ENCODE data around the gene COA1. TPM values are rescaled to one million over a fixed set of nuclear protein-coding genes. Genes with fewer than 3 reads are reported as not detected.

COA1 gene
- total RNA-seq, 1 donor from 2014 or later = 88.6 TPM

DNA sequence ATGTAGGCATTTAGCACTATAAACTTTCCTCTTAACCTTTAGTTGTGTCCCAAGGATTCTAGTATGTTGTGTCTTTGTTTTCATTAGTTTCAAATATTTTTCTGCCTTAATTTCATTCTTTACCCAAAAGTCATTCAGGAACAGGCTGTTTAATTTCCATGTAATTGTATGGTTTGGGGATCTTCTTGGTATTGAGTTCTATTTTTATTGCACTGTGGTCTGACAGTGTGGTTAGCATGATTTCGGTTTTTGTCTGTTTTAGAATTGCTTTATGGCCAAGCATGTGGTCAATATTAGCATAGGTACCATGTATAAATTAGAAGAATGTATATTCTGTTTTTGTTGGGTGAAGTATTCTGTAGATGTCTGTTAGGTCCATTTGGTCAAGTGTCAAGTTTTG, 26.3 kb downstream of the COA1 start:
- Mint-ChIP-seq H3K27ac (no peak overlapping the region), H3K27me3 (ENCODE audit: insufficient read depth) (no peaks in the 10 kb centered on the region), H3K36me3 (ENCODE audit: low read depth) (peaks cover 33% of the 10 kb centered on the region), H3K4me3 (no peak overlapping the region), H3K9me3 (peaks cover 13% of the 10 kb centered on the region), H3K4me1 (ENCODE audit: low read depth) (peaks cover 67% of the 10 kb centered on the region)
- DNase-seq (ENCODE audit: low spot score) = no peak
- intact Hi-C loops (cut with micrococcal nuclease) = no loop called here

DNA sequence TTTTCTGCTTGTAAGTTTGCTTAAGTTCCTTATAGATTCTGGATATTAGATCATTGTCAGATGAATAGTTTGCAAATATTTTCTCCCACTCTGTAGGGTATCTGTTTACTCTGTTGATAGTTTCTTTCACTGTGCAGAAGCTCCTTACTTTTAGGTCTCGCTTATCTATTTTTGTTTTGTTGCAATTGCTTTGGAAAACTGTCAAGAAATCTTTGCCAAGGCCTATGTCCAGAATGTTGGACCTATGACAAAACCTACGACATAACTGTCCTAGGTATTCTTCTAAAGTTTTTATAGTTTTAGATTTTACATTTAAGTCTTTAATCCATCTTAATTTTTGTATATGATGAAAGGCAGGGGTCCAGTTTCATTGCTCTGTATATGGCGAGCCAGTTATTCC, 27.4 kb downstream of the COA1 start:
- no peak for DNase-seq (ENCODE audit: low spot score)
- Mint-ChIP-seq H3K4me3 (no peak overlapping the region), H3K27ac (no peak overlapping the region), H3K36me3 (ENCODE audit: low read depth) (peaks cover 28% of the 10 kb centered on the region), H3K27me3 (ENCODE audit: insufficient read depth) (no peaks in the 10 kb centered on the region), H3K9me3 (peaks cover 13% of the 10 kb centered on the region), H3K4me1 (ENCODE audit: low read depth) (peaks cover 73% of the 10 kb centered on the region)
- intact Hi-C loops (cut with micrococcal nuclease) = loop anchor here (2.0 kb wide), 2 partner anchors 43 to 79 kb away; no protein-coding TSS in a partner anchor

DNA sequence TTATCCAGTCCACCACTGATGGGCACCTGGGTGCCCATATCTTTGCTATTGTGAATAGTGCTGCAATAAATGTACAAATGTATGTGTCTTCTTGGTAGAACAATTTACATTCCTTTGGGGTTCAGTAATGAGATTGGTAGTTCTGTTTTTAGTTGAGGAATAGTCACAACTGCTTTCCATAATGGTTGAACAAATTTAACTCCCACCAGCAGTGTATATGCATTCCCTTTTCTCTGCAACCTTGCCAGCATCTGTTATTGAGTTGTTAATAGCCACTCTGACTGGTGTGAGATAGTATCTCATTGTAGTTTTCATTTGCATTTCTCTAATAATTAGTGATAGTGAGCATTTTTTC, 27.8 kb downstream of the COA1 start:
- Mint-ChIP-seq H3K9me3 (peaks cover 13% of the 10 kb centered on the region), H3K27me3 (ENCODE audit: insufficient read depth) (no peaks in the 10 kb centered on the region), H3K36me3 (ENCODE audit: low read depth) (peaks cover 27% of the 10 kb centered on the region), H3K4me1 (ENCODE audit: low read depth) (peaks cover 73% of the 10 kb centered on the region), H3K27ac (no peak overlapping the region), H3K4me3 (no peak overlapping the region)
- DNase-seq (ENCODE audit: low spot score) = no peak
- intact Hi-C loops (cut with micrococcal nuclease) = loop anchor here (2.0 kb wide), 2 partner anchors 43 to 79 kb away; no protein-coding TSS in a partner anchor

DNA sequence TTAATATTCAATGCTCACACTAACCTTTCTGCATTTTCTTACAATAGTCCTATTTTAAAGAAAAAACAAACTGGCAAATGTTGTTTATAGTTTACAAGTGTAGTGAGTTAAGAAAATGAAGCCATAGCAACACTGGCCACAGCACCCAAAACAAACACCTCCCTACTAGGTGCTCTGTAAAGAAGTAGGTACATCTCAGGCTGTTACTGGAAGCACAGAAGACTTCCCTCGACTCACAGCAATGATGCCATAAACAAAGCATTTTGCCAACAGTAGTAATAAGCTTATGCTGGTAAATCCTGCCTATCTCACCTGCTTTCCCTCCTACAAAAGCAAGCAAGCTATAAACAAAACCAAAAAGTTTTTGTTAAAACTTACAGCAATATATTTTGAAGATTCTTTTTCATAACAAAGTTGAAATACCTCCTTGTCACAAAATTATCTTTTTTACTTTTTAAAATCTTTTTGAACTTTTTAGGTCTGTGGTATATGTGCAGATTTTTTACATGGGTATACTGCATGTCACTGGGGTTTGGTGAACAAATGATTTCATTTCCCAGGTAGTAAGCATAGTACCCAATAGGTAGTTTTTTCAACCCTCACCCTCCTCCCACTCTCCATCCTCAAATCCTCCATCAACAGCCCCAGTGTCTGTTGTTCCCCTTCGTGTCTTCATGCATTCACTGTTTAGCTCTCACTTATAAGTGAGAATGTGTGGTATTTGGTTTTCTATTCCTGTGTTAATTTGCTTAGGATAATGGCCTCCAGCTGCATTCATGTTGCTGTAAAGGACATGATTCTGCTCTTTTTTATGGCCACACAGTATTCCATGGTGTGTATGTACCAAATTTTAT, 28.4 kb downstream of the COA1 start:
- peaks cover 26% of the 10 kb centered on the region for H3K36me3 Mint-ChIP-seq (ENCODE audit: low read depth)
- H3K27ac Mint-ChIP-seq = no peak overlapping the region
- peaks cover 72% of the 10 kb centered on the region for H3K4me1 Mint-ChIP-seq (ENCODE audit: low read depth)
- no peak for DNase-seq (ENCODE audit: low spot score)
- peaks cover 13% of the 10 kb centered on the region for H3K9me3 Mint-ChIP-seq
- intact Hi-C loops (cut with micrococcal nuclease) = loop anchor here (1.0 to 2.0 kb wide), 6 partner anchors 20 to 138 kb away; no protein-coding TSS in a partner anchor
- H3K27me3 Mint-ChIP-seq (ENCODE audit: insufficient read depth) = no peaks in the 10 kb centered on the region
- H3K4me3 Mint-ChIP-seq = no peak overlapping the region

DNA sequence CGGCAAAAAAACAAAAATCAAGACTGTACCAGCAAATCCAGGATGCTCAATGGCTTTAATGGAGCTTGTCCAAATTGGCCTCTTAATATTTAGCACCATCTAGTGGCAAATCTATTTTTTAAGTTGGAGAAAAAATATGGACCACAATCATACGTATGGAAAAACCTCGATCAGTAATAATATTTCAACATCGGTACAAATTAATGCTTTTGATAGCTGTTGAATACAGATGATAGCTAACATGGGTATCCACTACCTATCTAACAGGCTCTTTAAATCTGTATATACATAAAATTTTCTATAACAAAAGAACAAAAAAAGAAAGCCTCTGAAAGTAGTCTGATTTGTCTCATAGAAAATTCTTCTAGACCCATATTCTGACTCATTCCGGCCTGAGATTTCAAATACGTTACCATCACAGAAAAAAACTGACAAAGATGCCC, 29.2 kb downstream of the COA1 start:
- Mint-ChIP-seq H3K27me3 (ENCODE audit: insufficient read depth) (no peaks in the 10 kb centered on the region), H3K27ac (no peak overlapping the region), H3K4me1 (ENCODE audit: low read depth) (peaks cover 65% of the 10 kb centered on the region), H3K9me3 (peaks cover 13% of the 10 kb centered on the region), H3K36me3 (ENCODE audit: low read depth) (peaks cover 20% of the 10 kb centered on the region), H3K4me3 (no peak overlapping the region)
- intact Hi-C loops (cut with micrococcal nuclease) = loop anchor here (1.0 to 2.0 kb wide), 6 partner anchors 21 to 139 kb away; no protein-coding TSS in a partner anchor
- DNase-seq (ENCODE audit: low spot score) = no peak

DNA sequence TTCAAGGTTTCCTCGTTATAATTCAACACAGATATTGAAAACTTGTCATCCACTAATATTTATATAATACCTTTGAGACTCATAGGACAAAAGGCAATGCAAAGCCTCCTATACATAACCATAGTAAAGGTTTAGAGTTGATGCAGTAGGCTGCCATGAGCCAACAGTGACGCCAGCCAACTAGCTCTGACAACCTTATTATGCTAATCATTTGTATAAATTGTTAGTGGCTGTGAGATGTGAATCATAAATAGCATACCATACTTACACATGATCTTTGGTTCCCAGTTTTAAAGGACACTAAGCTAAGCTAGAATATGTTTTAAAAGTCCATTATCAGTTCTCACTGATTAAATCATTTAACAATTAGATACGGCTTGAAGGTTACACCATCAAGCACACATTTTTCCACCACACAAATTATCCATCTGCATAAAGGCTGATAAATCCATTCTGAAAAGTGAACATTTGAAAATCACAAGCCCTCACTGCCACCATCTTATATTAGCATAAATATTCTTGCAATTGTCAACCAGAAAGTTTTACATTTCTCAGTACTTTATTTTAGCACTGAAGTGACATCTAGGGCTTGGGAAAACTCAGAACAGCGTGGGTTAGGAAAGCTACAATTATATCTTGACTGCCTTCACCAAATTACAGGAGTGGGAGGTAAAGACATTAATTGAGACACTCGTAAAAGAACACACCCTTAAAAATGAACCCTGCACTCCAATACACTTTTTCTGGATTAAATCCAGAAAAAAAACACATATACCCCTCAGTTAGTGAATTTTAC, 30.7 kb downstream of the COA1 start:
- H3K9me3 Mint-ChIP-seq = peaks cover 2% of the 10 kb centered on the region
- no peak for DNase-seq (ENCODE audit: low spot score)
- H3K36me3 Mint-ChIP-seq (ENCODE audit: low read depth) = peaks cover 7% of the 10 kb centered on the region
- H3K4me1 Mint-ChIP-seq (ENCODE audit: low read depth) = peaks cover 50% of the 10 kb centered on the region
- H3K4me3 Mint-ChIP-seq = no peak overlapping the region
- no peaks in the 10 kb centered on the region for H3K27me3 Mint-ChIP-seq (ENCODE audit: insufficient read depth)
- H3K27ac Mint-ChIP-seq = no peak overlapping the region
- intact Hi-C loops (cut with micrococcal nuclease) = loop anchor here (2.0 kb wide), 1 partner anchor 14 kb away; no protein-coding TSS in a partner anchor

DNA sequence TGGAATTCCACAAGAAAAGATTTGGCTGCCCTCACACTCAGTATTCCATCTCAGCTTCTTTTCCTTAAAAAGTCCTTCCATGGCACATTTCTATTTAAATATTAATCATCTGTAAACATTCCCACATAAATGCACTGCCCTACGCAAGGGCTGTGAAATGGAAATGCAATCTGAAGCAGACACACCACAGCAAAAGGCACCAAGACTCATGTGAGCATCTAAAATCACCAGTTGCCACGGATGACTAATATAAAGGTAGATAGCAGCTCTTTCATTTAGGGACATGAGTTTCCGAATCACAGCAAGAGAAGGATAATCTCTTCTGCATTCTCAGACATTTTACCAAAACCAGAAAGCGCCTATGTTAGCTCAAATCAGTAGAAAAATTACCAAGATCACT, 31.6 kb downstream of the COA1 start:
- H3K27me3 Mint-ChIP-seq (ENCODE audit: insufficient read depth) = no peaks in the 10 kb centered on the region
- intact Hi-C loops (cut with micrococcal nuclease) = loop anchor here (2.0 kb wide), 1 partner anchor 13 kb away; no protein-coding TSS in a partner anchor
- peaks cover under 1% of the 10 kb centered on the region for H3K36me3 Mint-ChIP-seq (ENCODE audit: low read depth)
- no peak overlapping the region for H3K4me3 Mint-ChIP-seq
- peaks cover 41% of the 10 kb centered on the region for H3K4me1 Mint-ChIP-seq (ENCODE audit: low read depth)
- no peaks in the 10 kb centered on the region for H3K9me3 Mint-ChIP-seq
- no peak overlapping the region for H3K27ac Mint-ChIP-seq
- DNase-seq (ENCODE audit: low spot score) = no peak

DNA sequence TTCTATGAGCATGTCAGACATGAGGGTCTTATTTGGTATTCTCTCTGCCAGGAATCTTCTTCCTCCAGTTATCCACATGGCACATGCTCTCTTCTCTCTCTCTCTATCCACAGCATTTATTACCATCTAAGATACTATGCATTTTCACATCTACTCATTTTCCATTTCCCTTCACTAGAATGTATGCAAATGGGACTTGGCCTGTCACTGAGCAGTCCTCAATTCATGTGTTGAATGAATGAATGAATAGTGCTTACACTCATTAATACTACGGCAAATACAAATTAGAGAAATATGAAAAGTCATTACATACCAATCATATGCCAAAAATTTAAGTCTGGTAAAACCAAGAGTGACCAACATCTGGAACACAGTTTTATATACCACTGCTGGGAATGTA, 34.0 kb downstream of the COA1 start:
- H3K36me3 Mint-ChIP-seq (ENCODE audit: low read depth) = no peaks in the 10 kb centered on the region
- intact Hi-C loops (cut with micrococcal nuclease) = no loop called here
- H3K27me3 Mint-ChIP-seq (ENCODE audit: insufficient read depth) = no peaks in the 10 kb centered on the region
- DNase-seq (ENCODE audit: low spot score) = no peak
- no peak overlapping the region for H3K4me3 Mint-ChIP-seq
- no peaks in the 10 kb centered on the region for H3K9me3 Mint-ChIP-seq
- H3K4me1 Mint-ChIP-seq (ENCODE audit: low read depth) = peaks cover 35% of the 10 kb centered on the region
- no peak overlapping the region for H3K27ac Mint-ChIP-seq

DNA sequence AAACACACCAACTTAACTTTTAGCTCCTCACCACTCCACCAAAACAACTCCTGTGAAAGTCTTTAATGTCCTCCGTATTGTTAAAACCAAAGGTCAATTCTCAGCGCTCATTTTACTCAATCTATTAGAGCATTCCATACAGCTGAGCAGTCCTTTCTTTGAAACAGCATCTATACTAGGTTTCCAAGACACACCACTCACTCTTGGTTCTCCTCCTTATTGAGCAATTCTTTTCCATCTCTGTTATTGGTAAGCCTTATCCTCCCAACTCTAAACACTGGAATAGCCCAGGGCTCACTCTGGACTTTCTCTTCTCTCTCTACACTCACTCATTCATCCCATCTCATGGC, 34.9 kb downstream of the COA1 start:
- no peak for DNase-seq (ENCODE audit: low spot score)
- intact Hi-C loops (cut with micrococcal nuclease) = no loop called here
- H3K9me3 Mint-ChIP-seq = no peaks in the 10 kb centered on the region
- peaks cover 4% of the 10 kb centered on the region for H3K36me3 Mint-ChIP-seq (ENCODE audit: low read depth)
- H3K4me1 Mint-ChIP-seq (ENCODE audit: low read depth) = peaks cover 30% of the 10 kb centered on the region
- no peak overlapping the region for H3K4me3 Mint-ChIP-seq
- no peaks in the 10 kb centered on the region for H3K27me3 Mint-ChIP-seq (ENCODE audit: insufficient read depth)
- no peak overlapping the region for H3K27ac Mint-ChIP-seq

DNA sequence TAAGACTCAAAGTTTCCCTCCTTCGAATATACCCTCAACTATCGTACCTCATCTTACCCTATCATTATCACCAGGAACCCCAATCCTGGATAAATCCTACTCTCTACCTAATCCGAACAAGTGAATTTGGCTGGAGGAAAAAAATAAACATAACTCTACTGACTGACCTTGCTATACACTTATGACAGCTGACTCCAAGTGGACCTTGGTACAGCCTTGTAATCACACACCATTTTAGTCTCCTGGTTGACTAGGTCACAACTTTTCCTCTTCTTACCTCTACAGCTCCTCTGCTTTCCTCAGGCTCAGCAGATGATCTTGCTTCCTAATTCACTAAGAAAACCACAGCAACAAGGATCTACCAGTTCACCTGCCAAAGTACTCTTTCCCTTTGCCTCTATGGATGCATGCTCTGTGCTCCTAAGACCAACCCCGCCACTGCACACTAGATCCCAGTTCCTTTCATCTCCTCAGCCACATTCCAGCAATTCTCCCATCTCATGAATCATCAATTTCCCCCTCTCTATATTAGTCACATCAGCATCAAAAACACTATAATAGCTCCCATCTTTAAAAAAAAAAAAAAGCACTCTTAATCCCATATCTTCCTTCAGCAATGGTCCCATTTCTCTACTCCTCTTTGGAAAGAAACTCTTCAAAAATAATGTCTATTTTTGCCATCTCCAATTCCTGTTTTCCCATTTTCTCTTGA, 35.5 kb downstream of the COA1 start:
- Mint-ChIP-seq H3K4me1 (ENCODE audit: low read depth) (peaks cover 33% of the 10 kb centered on the region), H3K4me3 (no peak overlapping the region), H3K27me3 (ENCODE audit: insufficient read depth) (no peaks in the 10 kb centered on the region), H3K27ac (no peak overlapping the region), H3K9me3 (no peaks in the 10 kb centered on the region), H3K36me3 (ENCODE audit: low read depth) (peaks cover 4% of the 10 kb centered on the region)
- no peak for DNase-seq (ENCODE audit: low spot score)
- intact Hi-C loops (cut with micrococcal nuclease) = no loop called here

DNA sequence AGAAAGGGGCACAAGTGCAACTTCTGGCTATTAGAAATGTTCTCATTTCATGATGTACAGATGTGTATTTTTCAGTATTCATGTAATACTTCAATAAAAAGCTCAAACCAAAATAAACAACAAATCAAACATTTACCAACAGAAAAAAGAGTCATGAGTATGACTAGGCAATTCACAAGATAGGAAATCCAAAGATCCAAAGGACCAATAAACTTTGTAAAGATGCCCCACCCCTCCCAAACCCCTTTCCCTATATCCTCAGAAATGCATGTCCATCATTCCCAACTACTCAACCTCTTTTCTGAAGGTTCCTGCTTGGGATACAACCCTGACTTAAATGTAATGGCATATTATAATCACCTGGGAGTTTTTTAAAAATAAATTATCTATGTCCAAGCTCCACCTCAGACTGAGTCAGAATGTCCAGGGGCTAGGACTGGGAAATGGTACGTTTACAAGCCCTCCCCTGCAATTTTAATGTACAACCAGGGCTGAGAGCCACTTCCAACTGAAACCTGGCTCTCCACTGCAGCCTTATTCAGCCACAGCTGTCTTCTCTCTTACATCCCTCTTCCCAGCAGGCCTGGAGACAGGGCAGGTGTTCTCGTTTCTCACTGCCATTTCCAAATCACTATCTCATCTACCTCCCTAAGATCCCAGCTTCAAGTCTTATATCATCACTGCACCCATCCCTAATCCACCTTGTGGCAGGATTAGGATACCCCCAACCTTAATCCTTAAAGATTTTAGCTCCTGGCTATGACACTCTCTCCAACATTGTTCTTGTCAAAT, 36.5 kb downstream of the COA1 start:
- H3K27me3 Mint-ChIP-seq (ENCODE audit: insufficient read depth) = no peaks in the 10 kb centered on the region
- peaks cover 10% of the 10 kb centered on the region for H3K36me3 Mint-ChIP-seq (ENCODE audit: low read depth)
- intact Hi-C loops (cut with micrococcal nuclease) = no loop called here
- no peak for DNase-seq (ENCODE audit: low spot score)
- H3K4me1 Mint-ChIP-seq (ENCODE audit: low read depth) = peaks cover 31% of the 10 kb centered on the region
- H3K4me3 Mint-ChIP-seq = no peak overlapping the region
- H3K27ac Mint-ChIP-seq = no peak overlapping the region
- H3K9me3 Mint-ChIP-seq = no peaks in the 10 kb centered on the region

DNA sequence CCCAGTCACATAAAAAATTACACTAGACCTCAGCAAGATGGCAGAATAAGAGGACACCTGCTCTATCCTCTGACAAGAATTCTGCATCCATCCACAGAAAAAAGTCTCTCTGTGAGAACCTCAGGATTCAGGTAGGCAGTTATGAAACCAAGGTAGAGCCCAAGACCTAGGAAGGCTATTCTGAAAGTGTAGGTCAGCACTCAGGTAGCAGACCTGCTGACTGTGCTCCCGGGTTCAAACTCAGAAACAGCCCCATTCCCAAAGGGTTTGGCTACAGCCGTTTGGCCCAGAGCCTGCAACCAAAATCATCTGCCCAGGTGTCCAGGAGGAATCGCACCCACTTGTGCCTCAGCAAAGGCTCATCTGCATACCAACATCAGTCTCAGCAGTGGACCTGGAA, 37.7 kb downstream of the COA1 start:
- H3K4me3 Mint-ChIP-seq = no peak overlapping the region
- intact Hi-C loops (cut with micrococcal nuclease) = loop anchor here (1.0 kb wide), 1 partner anchor 9 kb away; no protein-coding TSS in a partner anchor

More for the DNA sequence above, 37.7 kb downstream of the COA1 start:
- Mint-ChIP-seq H3K4me1 (ENCODE audit: low read depth) (peaks cover 32% of the 10 kb centered on the region), H3K36me3 (ENCODE audit: low read depth) (peaks cover 15% of the 10 kb centered on the region), H3K27ac (no peak overlapping the region), H3K9me3 (peaks cover 5% of the 10 kb centered on the region), H3K27me3 (ENCODE audit: insufficient read depth) (no peaks in the 10 kb centered on the region)
- no peak for DNase-seq (ENCODE audit: low spot score)

All from activated T-helper 1 cell treated with anti-CD3 and anti-CD28 coated beads, Interleukin-12 subunit alpha, Interleukin-12 subunit beta, Interleukin-2, Interleukin-4 antibody, amounts not matched to agents 30 ng/mL and 10 ng/mL and 1 ng/mL, durations not matched to agents 14 hours and 24 hours and 36 hours (primary cell).